Measurements from ENCODE around the gene NANOGP8.

- TF ChIP-seq CTBP1 (IDR thresholded peaks at IDR 0.05; ENCODE audit: borderline replicate concordance) (no peak), SP1 (IDR thresholded peaks at IDR 0.05) (no peak), SUZ12 (IDR thresholded peaks at IDR 0.05) (no peak), FOXK2 (IDR thresholded peaks at IDR 0.05) (no peak), BHLHE40 (IDR thresholded peaks at IDR 0.05; ENCODE audit: borderline replicate concordance) (no peak), FOXA1 (IDR thresholded peaks at IDR 0.05) (no peak), LEF1 (IDR thresholded peaks at IDR 0.05; ENCODE audit: borderline replicate concordance) (no peak), ELF4 (IDR thresholded peaks at IDR 0.05) (no peak), FOXM1 (IDR thresholded peaks at IDR 0.05; ENCODE audit: borderline replicate concordance) (no peak), HDGF (IDR thresholded peaks at IDR 0.05; ENCODE audit: borderline replicate concordance) (no peak), ZNF384 (IDR thresholded peaks at IDR 0.05) (no peak), TARDBP (IDR thresholded peaks at IDR 0.05) (no peak), NFRKB (IDR thresholded peaks at IDR 0.05) (no peak), ARNT (IDR thresholded peaks at IDR 0.05) (no peak)
Observed at GRCh38 chr15:35092311-35092710, 7.2 kb upstream of the NANOGP8 start.
